Activated CD4-positive, alpha-beta memory T cell treated with anti-CD3 and anti-CD28 coated beads, Interleukin-2, amount 10 ng/mL, durations not matched to agents 7 days and 5 days (primary cell): ENCODE measurements around the gene TRABD2B. TPM values are rescaled to one million over a fixed set of nuclear protein-coding genes. Genes with fewer than 3 reads are reported as not detected.

Source experiments
- CTCF ChIA-PET: fragments of 350-600 bp; sonication (Branson Sonifier 250); formaldehyde crosslinking; loops from one replicate; lab custom pipeline; 2021; ENCODE audit warnings: antibody characterized with exemption, inconsistent platforms; lab: Charles Lee
- POLR2A ChIA-PET: fragments of 350-600 bp; sonication (Branson Sonifier 250); formaldehyde crosslinking; loops from one replicate; lab custom pipeline; 2021; ENCODE audit warnings: antibody characterized with exemption; lab: Charles Lee
- DNase-seq: peaks from one replicate; pipeline ENCODE4 v3.0.0-alpha.2; 2020
- H3K27ac Mint-ChIP-seq: one replicate; pipeline ENCODE4 v1.8.0; 2021; ENCODE audit warnings: mild to moderate bottlenecking, mixed read lengths
- H3K27me3 Mint-ChIP-seq: one replicate; pipeline ENCODE4 v1.8.0; 2021; ENCODE audit warnings: mixed read lengths
- H3K36me3 Mint-ChIP-seq: one replicate; pipeline ENCODE4 v1.8.0; 2021; ENCODE audit warnings: low read depth, mixed read lengths
- H3K4me1 Mint-ChIP-seq: one replicate; pipeline ENCODE4 v1.8.0; 2021; ENCODE audit warnings: mixed read lengths
- H3K4me3 Mint-ChIP-seq: one replicate; pipeline ENCODE4 v1.8.0; 2021; ENCODE audit warnings: mild to moderate bottlenecking, mixed read lengths
- H3K9me3 Mint-ChIP-seq: one replicate; pipeline ENCODE4 v1.8.0; 2021; ENCODE audit warnings: mixed read lengths
- total RNA-seq, 2 experiments: library from RNA; stranded (reverse); gene quantifications; one replicate each; pipeline ENCODE4 v1.2.3, GENCODE V29; 2021

TRABD2B gene
- total RNA-seq, 2 experiments from 2014 or later = not detected

DNA sequence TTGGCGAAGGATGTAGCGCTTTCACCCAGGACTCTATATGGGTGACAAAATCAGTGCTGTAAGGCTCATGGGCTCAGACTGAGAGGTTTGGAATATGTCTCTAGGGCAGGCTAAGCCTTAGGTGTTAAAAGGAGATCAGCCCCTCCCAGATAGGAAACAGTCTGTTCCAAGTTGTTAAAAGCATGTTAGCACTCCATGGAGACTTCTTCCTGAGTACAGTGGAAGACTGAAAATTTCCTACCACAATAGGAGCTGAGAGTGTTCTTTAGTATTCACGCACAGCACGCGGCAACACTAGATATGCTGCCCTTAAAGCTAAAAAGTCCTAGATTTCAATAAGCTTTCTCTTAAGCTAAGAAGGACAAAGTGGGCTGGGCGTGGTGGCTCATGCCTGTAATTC is 122.1 kb downstream of the TRABD2B start:
- H3K9me3 Mint-ChIP-seq = no peaks in the 10 kb centered on the region
- H3K27ac Mint-ChIP-seq = no peak overlapping the region
- no peak overlapping the region for H3K4me3 Mint-ChIP-seq
- ChIA-PET POLR2A (no interaction called here), CTCF (no interaction called here)
- no peak for DNase-seq
- H3K27me3 Mint-ChIP-seq = peaks cover 1% of the 10 kb centered on the region
- no peaks in the 10 kb centered on the region for H3K4me1 Mint-ChIP-seq
- no peaks in the 10 kb centered on the region for H3K36me3 Mint-ChIP-seq

DNA sequence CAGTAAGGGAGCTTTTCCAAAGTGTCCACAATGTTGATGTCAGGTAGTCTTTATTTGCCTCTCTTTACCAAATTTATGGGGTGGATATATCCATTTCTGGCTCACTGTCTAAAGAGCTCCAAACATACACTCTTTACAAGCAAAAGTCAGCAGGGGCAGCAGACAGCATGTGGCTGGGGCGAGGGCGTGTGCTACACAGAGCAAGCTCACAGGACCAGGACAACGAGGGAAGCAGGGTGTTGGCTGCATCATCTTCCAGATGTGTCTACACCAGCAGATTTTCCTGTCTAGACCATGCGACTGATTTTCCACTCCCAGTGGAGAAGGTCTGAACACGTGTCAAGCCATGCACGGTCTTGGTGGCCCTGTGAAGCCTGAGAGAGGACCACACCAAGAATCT is 123.8 kb downstream of the TRABD2B start:
- Mint-ChIP-seq H3K27ac (no peak overlapping the region), H3K4me1 (no peaks in the 10 kb centered on the region), H3K36me3 (no peaks in the 10 kb centered on the region), H3K27me3 (peaks cover 1% of the 10 kb centered on the region), H3K9me3 (no peaks in the 10 kb centered on the region), H3K4me3 (no peak overlapping the region)
- no peak for DNase-seq
- POLR2A ChIA-PET = no interaction called here
- CTCF ChIA-PET = no interaction called here

DNA sequence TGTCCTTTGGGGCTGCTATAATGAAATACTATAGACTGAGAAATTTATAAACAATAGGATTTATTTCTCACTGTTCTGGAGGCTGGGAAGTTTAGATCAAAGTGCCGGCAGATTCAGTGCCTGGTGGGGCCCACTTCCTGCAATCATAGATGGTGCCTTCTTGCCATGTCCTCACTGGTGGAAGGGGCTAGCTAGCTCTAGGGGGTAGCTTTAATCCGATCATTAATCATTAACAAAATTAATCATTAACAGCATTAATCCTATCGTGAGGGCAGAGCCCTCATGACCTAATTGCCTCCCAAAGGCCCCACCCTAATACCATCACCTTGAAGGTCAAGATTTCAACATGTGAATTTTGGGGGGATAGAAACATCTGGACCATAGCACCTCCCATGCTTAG is 124.3 kb downstream of the TRABD2B start:
- Mint-ChIP-seq H3K9me3 (no peaks in the 10 kb centered on the region), H3K27me3 (peaks cover 1% of the 10 kb centered on the region), H3K36me3 (no peaks in the 10 kb centered on the region), H3K4me1 (no peaks in the 10 kb centered on the region), H3K4me3 (no peak overlapping the region), H3K27ac (no peak overlapping the region)
- CTCF ChIA-PET = no interaction called here
- POLR2A ChIA-PET = no interaction called here
- DNase-seq = no peak

DNA sequence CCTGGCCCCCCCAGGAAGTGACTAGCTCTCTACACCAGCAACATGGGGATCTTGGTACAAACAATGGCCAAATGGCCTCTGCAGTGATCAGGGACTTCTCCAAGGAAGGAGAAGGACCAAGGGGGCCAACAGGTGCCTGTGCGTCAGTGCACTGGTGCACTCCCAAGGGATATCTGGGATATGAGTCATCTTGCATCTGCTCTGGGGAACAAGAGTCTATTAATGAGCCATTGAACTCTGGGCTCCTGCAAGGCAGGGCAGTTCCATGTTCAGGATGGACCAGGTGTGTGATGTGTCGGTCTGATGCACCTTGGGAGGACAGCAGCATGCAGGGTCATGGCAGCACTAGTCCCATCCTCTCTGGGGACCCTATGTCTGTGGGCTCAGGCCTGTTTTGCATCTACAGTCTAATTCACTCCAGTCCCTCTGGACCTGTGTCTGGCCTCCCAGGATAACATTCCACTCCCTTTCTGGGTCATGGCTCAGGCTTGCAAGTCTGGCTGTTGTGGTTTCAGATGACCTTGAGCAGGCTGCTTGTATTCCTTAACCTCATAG is 125.3 kb downstream of the TRABD2B start:
- H3K9me3 Mint-ChIP-seq = no peaks in the 10 kb centered on the region
- H3K36me3 Mint-ChIP-seq = no peaks in the 10 kb centered on the region
- no peak overlapping the region for H3K4me3 Mint-ChIP-seq
- no peaks in the 10 kb centered on the region for H3K27me3 Mint-ChIP-seq
- no peaks in the 10 kb centered on the region for H3K4me1 Mint-ChIP-seq
- ChIA-PET CTCF (no interaction called here), POLR2A (no interaction called here)
- H3K27ac Mint-ChIP-seq = no peak overlapping the region
- no peak for DNase-seq

DNA sequence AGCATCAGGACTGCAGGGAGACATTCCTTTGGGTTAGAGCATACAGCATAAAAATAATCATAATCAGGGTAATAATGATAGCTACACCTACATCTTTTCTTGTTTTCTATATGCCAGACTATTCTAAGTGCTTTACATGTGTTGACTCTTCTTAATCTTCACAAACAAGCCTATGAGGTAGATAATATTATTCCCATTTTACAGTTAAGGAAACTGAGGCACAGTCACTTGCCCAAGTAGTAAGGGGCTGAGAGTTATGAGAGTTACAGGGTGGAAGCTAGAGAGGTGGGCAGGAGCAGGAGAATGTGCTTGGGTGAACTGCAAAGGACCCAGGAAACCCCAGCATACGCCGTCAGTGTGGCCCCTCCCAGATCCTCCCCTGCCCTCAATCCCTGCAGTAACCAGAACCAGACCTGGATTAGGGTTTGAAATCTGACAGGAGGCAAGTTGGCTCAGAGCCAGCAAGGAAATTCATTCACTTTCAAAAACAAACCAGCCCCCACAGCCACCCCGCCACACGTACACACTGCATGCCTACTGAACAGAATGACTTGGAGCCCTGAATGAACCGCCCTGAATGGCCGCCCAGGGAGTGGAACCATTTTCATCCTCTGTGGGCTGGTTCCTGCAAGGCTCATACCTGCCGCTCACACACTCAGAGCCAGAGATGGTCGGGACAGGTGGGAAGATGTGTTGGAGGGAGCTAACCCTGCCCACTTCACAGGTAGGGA is 126.1 kb downstream of the TRABD2B start:
- Mint-ChIP-seq H3K9me3 (no peaks in the 10 kb centered on the region), H3K27me3 (no peaks in the 10 kb centered on the region), H3K27ac (no peak overlapping the region), H3K4me3 (no peak overlapping the region), H3K4me1 (no peaks in the 10 kb centered on the region), H3K36me3 (no peaks in the 10 kb centered on the region)
- no peak for DNase-seq
- CTCF ChIA-PET = no interaction called here
- POLR2A ChIA-PET = no interaction called here

DNA sequence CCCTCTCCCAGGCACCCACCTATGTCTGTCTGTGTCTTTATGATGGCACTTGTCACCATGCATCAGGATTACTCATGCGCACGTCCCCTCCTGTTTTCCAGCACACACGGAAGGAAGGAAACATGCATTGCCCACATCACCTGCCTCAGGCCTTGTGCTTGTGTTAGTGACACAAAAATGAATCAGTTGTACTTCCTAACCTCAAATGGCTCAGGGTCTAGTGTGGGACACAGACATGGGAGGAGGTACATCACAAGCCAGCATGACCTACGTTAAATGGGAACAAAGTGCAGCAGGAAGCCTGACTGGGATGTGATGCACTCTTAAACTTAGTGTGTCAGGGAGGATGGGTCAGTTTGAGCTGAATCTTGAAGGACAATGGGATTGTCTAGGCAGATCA is 126.7 kb downstream of the TRABD2B start:
- Mint-ChIP-seq H3K27ac (no peak overlapping the region), H3K9me3 (no peaks in the 10 kb centered on the region), H3K4me1 (no peaks in the 10 kb centered on the region), H3K36me3 (no peaks in the 10 kb centered on the region), H3K4me3 (no peak overlapping the region), H3K27me3 (peaks cover 2% of the 10 kb centered on the region)
- CTCF ChIA-PET = no interaction called here
- POLR2A ChIA-PET = no interaction called here
- no peak for DNase-seq

DNA sequence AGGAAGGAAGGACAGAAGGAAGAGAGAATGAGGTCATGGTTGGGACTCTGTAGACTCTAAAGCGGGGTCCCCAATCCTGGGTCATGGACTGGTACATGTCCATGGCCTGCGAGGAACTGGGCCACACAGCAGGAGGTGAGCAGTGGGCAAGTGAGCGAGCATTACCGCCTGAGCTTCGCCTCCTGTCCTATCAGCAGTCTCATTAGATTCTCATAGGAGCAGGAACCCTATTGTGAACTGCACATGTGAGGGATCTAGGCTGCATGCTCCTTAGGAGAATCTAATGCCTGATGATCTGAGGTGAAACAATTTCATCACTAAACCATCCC is 128.9 kb downstream of the TRABD2B start:
- POLR2A ChIA-PET = no interaction called here
- H3K27ac Mint-ChIP-seq = no peak overlapping the region

DNA sequence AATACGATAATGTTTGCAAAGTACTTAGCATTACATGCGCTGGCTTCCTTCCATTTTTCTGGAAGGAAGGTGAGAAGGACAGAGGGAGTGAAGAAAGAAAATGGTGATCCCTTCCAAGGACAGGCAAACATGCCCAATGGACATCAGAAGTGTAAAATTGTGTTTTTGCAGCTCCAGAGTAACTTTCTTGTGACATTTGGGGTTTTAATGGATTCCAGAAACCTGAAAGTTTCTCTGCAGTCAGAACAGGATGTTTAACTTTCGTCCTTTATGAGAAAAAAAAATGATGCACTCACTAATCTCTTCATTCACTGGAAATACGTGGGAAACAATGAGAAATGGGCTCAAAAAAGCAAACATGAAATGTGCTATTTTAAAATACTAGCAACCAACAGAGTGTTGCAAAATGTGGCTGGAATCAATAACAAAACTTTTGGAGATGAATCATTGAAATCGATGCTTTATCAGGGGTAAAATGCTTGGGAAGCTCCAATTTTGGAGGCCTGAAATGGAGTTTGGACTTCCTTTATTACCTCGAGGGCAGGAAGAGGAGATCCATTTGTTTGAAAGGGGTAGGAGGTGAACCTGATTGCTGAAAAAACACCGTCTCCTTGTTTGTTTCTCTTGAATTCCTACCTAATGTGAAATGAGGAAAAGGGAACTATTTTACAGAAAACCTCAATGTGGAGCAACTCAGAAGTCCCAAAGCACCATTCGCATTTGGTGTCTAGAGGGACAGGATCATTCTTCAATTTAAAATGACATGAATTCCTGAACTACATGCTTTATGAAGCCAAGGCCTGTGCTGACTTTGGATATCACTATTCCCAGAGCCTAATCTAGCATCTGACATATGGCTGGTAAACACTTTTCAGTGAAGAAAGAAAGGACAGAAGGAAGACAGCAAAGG is 129.5 kb downstream of the TRABD2B start:
- Mint-ChIP-seq H3K36me3 (no peaks in the 10 kb centered on the region), H3K27me3 (peaks cover 4% of the 10 kb centered on the region), H3K4me3 (no peak overlapping the region), H3K27ac (no peak overlapping the region), H3K4me1 (no peaks in the 10 kb centered on the region), H3K9me3 (no peaks in the 10 kb centered on the region)
- POLR2A ChIA-PET = no interaction called here
- CTCF ChIA-PET = no interaction called here
- DNase-seq = no peak

More for the DNA sequence above, 128.9 kb downstream of the TRABD2B start:
- no peak for DNase-seq
- Mint-ChIP-seq H3K9me3 (no peaks in the 10 kb centered on the region), H3K27me3 (peaks cover 2% of the 10 kb centered on the region), H3K36me3 (no peaks in the 10 kb centered on the region), H3K4me1 (no peaks in the 10 kb centered on the region), H3K4me3 (no peak overlapping the region)
- CTCF ChIA-PET = no interaction called here

DNA sequence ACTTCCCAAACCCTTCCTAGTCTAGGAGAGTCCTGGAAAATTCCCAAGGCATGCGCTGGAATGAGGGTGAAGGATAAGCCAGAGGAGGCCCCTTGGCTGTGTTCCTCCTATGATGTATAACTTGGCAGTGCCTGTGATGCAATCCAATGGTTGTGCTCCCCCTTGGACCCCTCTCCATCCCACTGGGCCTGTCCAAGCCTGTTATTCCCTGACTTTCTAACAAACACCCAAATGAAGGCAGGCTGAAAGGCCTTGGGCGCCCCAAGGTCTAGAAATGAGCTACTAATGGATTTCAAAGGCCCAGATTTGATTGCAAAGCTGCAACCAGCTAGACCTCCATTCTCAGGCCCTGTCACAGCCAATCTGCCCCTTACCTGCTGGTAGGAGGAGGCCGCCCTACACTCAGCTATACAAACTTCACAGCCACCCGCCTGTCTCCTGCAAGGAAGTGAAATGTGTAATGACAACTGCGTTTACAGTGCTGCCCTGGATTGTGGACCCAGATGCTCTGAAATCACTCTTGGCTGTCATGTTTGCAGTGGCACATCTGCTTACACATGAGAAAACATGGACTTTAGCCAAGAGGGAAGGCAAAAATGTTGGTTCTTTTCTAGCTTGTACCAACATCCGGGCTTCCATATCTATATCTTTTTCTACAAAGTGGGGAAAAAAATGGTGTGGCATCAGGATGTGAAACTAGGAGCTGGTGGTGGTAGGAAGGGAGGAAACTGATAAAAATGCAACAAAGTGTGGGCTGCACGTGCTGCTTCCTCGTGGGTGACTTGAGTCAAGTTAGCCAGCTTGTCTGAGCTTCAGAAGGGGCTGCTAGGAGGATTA is 130.4 kb downstream of the TRABD2B start:
- Mint-ChIP-seq H3K4me3 (no peak overlapping the region), H3K9me3 (no peaks in the 10 kb centered on the region), H3K36me3 (no peaks in the 10 kb centered on the region), H3K27me3 (peaks cover 8% of the 10 kb centered on the region), H3K4me1 (no peaks in the 10 kb centered on the region), H3K27ac (no peak overlapping the region)
- CTCF ChIA-PET = no interaction called here
- no peak for DNase-seq
- POLR2A ChIA-PET = no interaction called here

DNA sequence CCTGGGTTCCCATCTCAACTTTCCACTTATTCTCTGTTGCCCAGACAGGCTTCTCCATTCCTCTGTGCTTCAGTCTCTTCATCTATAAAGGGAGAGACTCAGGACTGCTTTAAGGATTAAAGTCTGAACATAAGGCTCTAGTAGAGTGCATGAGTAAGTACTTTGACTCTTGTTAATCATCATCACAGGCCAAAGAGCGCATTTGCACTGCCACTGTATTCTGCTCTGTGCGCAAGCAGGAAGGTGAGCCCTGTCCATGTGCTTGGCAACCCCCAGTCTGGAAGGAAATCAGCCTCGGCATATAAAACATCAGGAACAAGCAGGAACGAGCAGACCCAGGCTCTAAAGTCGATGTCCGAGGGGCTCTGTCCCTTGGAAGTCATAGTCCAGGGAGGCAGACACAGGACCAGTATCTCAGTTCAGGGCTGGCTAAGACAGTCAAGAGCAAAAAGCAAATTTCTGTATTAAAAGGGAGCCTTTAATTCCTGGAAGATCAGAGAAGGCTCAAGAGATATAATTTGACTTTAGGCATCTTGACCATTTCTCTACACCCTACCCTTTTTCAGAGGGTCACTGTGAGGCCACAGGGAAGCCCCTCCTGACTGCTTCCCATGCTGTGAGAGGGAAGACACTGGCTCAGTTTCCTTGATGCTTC is 131.2 kb downstream of the TRABD2B start:
- Mint-ChIP-seq H3K27me3 (peaks cover 8% of the 10 kb centered on the region), H3K36me3 (no peaks in the 10 kb centered on the region), H3K27ac (no peak overlapping the region), H3K4me1 (no peaks in the 10 kb centered on the region), H3K4me3 (no peak overlapping the region), H3K9me3 (no peaks in the 10 kb centered on the region)
- ChIA-PET POLR2A (no interaction called here), CTCF (no interaction called here)
- no peak for DNase-seq

DNA sequence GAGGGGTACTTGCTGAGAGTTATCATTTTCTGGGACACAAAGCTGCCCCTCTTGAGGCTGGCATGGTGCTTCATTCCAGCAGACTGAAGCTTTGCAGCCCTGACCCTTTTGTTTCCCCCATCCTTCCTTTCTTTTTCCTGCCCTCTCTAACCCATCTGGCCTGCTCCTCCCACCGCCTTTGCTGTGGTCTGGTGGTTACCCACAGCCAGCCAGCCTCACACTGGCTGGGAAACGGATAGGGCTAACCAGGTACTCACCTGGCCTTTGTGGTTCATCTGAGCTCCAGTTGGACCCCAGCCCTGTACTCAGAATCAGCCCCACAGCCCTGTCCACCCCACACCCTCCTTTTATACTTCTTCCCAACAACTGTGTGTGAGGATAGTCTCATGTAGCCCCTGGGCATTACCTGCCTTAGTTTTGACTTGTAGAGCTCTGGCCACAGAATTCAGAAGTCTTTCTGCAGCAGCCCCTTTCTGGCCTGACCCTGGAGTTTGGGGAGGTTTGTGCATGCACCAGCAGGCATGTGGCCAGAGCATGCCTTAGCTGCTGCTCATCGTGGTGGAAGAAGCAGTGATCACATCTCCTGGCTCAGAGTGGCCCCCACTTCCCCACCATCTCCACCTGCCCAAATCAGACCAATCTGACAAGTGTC is 138.0 kb downstream of the TRABD2B start:
- Mint-ChIP-seq H3K36me3 (no peaks in the 10 kb centered on the region), H3K4me3 (no peak overlapping the region), H3K4me1 (peaks cover 2% of the 10 kb centered on the region), H3K27ac (no peak overlapping the region), H3K27me3 (peaks cover 12% of the 10 kb centered on the region), H3K9me3 (no peaks in the 10 kb centered on the region)
- ChIA-PET POLR2A (no interaction called here), CTCF (no interaction called here)
- no peak for DNase-seq

DNA sequence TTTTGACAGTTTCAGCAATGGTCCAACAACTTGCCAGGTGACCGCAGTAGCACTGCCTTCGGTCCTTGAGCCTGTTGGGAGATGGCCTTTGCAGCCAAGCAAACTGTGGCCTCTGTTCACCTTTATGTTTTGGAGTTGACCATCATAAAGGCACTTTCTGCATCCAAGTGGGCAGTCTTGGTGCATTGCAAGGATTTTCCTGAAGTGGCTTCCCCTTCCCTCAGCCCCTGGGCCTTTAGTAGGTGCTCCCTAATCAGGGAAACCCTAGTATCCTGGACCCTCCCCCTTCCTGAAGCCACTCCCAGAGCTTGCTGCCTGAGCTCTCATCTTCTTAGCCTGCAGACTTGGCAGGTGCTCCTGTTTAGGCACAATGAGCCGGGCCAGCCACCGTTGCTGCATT is 140.2 kb downstream of the TRABD2B start:
- Mint-ChIP-seq H3K36me3 (no peaks in the 10 kb centered on the region), H3K4me1 (peaks cover 2% of the 10 kb centered on the region), H3K9me3 (no peaks in the 10 kb centered on the region), H3K27me3 (peaks cover 6% of the 10 kb centered on the region), H3K4me3 (no peak overlapping the region), H3K27ac (no peak overlapping the region)
- POLR2A ChIA-PET = no interaction called here
- DNase-seq = no peak
- CTCF ChIA-PET = no interaction called here
